ENCODE measurements around the gene PDXDC1. TPM values are rescaled to one million over a fixed set of nuclear protein-coding genes. Genes with fewer than 3 reads are reported as not detected.
"Not testable (repeated sequence)": the region's sequence is repeated elsewhere in the genome, so short reads cannot be mapped to it uniquely, and the experiment has no call there.

PDXDC1 gene
- total RNA-seq, 1 experiment from 2014 or later: 107 TPM

DNA sequence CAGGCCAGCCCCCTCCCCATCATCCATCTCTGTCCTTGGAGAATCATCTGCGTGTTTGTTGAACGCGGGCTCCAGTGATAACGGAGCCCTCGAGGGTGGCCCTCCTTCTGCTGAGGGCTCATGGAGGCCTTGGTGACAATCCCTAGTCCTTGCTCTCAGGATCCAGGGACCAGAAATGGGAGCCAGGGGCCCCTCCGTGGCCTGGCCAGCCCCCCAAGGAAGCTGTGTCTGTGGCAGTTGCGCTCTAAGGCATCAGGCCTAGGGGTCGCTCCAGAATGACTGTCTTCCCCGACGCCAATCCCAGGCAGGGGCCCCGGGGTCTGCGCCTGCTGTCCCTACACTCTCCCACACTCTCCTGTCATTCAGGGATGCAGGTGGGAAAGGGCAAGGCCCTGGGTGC lies 174.4 kb downstream of the PDXDC1 start:
- not testable (repeated sequence) for H3K27ac Mint-ChIP-seq, H3K36me3 Mint-ChIP-seq

DNA sequence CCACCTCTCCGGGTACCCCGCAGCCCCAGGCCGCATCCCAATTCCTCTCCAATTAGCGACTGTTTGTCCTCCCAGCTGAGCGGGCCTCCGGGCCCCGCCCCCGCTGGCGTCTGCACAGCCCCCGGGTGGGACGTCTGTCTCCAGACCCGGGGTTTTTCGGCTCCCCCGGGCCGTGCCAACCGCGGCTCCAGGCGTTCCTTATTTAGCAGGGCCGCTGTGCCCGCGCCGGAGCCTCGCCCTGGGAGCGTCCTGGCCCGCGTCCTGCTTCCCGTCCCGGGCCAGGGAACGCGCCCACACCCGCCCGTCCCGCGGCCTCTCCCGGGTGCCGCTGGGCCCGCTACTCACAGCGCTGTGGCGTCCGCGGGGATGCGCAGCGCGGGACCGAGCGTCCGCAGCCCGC lies 179.2 kb downstream of the PDXDC1 start:
- H3K27me3 Mint-ChIP-seq (ENCODE audit: low read depth); H3K27ac Mint-ChIP-seq; H3K36me3 Mint-ChIP-seq; ATAC-seq; H3K9me3 Mint-ChIP-seq; CTCF ChIA-PET; POLR2A ChIA-PET; DNase-seq (ENCODE audit: low spot score); H3K4me1 Mint-ChIP-seq: not testable (repeated sequence)
- H3K4me3 Mint-ChIP-seq: peak overlapping the region; percentile 61

More for the DNA sequence above, 174.4 kb downstream of the PDXDC1 start:
- POLR2A ChIA-PET; H3K27me3 Mint-ChIP-seq (ENCODE audit: low read depth); CTCF ChIA-PET; H3K4me3 Mint-ChIP-seq; H3K9me3 Mint-ChIP-seq; DNase-seq (ENCODE audit: low spot score); ATAC-seq: not testable (repeated sequence)
- peaks cover 31% of the 10 kb centered on the region for H3K4me1 Mint-ChIP-seq

DNA sequence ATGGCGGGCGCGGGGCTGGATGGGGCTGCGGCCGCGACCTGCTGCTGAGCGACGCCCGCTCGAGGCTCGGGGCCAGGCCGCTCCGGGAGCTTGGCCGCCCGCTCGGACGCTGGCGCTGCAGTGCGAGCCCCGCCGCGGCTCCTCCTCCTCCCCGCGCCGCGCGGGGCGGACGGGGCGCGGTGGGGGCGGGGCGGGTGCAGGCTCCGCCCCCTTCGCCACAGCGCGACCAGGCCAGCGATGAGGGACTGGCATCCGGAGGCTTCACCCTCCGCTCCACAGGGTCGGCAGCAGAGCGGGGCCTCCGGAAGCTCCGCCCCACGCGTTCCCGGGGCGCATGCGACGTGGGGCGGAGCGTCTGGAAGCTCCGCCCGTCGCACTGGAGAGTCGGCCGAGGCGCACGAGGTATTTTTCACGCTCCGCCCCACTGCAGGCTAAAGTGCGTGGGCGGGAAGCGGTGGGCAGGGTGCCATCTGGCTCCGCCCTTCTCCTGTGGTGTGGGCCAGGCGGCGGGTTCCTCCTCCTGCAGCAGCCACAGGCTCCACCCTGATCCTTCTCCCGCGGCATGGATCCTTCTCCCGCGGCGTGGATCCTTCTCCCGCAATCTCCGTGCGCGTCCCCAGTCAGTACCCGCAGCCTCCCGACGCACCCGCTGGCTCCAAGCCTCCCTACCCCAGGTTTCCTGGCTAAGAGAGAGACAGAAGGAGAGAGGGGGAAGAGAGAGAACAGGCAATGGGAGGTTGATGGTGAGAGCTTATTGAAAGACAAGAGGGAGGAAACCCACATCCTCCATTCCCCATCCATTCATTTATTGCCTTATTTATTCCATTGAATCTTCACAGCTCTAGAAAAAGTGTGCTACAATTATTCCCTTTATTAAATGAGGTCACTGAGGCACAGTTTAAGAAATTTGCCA lies 180.1 kb downstream of the PDXDC1 start:
- POLR2A ChIA-PET; H3K27ac Mint-ChIP-seq; H3K36me3 Mint-ChIP-seq; H3K27me3 Mint-ChIP-seq (ENCODE audit: low read depth); CTCF ChIA-PET; H3K4me1 Mint-ChIP-seq; H3K9me3 Mint-ChIP-seq: not testable (repeated sequence)
- DNase-seq (ENCODE audit: low spot score) (peak; percentile 64), ATAC-seq (peak; percentile 86)
- TF ChIP-seq SP1 (CRISPR knock-in tag; conservative IDR thresholded peaks at IDR 0.05): 0 out of 2 replicates have a peak, but pooled peaks have one; percentile 40
- H3K4me3 Mint-ChIP-seq: peak overlapping the region; percentile 66

DNA sequence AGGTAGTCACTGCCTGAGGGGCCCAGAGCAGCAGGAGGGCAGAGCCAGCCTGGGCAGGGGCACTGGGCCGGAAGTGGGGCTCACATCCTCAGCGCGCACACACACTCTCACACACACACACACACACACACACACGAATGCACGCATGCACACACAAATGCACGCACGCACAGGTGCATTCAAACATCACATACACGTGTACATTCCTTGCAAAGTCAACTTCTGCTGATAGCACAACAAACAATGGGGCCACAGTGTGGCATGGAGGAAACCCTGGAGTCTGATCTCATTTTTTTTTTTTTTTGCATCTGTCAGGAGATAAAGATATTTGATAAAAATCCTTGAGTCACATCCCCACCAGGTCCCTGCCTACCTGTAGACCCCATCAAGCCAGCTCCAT lies 182.8 kb downstream of the PDXDC1 start:
- H3K27me3 Mint-ChIP-seq (ENCODE audit: low read depth); POLR2A ChIA-PET; H3K4me3 Mint-ChIP-seq; DNase-seq (ENCODE audit: low spot score); H3K27ac Mint-ChIP-seq; H3K36me3 Mint-ChIP-seq; ATAC-seq; CTCF ChIA-PET; H3K9me3 Mint-ChIP-seq: not testable (repeated sequence)
- H3K4me1 Mint-ChIP-seq: peaks cover 11% of the 10 kb centered on the region

DNA sequence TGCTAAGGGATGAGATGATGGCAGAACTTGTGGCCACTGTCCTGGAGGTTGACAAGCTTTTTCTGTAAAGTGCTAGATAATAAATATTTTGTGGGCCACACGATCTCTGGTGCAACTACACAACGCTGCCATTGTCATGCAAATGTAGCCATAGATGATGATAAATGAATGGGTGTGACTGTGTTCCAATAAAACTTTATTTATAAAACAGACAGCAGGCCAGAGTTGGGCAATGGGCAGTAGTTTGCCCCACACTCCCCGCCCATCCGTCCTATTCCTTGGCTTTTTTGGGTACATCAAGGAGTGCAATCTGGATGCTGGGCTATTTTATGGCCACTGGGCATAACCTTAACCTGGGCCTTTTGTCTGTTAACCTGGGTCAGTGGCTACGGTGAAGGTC lies 184.8 kb downstream of the PDXDC1 start:
- H3K9me3 Mint-ChIP-seq; ATAC-seq; H3K4me3 Mint-ChIP-seq; H3K27me3 Mint-ChIP-seq (ENCODE audit: low read depth); H3K36me3 Mint-ChIP-seq; DNase-seq (ENCODE audit: low spot score); H3K27ac Mint-ChIP-seq; POLR2A ChIA-PET; CTCF ChIA-PET: not testable (repeated sequence)
- H3K4me1 Mint-ChIP-seq: peaks cover 18% of the 10 kb centered on the region

DNA sequence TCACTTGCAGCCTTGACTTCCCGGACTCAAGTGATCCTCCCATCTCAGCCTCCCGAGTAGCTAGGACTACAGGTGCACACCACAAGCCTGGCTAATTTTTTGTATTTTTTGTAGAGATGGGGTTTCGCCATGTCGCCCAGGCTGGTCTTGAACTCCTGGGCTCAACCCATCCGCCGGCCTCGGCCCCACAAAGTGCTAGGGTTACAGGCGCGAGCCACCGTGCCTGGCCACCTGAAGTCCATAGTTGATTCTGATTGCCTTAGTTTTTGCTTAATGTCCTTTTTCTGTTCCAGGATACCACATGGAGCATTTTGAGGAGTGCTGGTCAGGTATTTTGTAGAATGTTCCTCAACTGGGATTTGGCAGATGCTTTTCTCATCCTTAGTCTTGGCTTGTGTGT lies 185.7 kb downstream of the PDXDC1 start:
- CTCF ChIA-PET; POLR2A ChIA-PET; DNase-seq (ENCODE audit: low spot score); H3K27ac Mint-ChIP-seq; ATAC-seq; H3K27me3 Mint-ChIP-seq (ENCODE audit: low read depth); H3K9me3 Mint-ChIP-seq; H3K36me3 Mint-ChIP-seq; H3K4me3 Mint-ChIP-seq: not testable (repeated sequence)
- peaks cover 18% of the 10 kb centered on the region for H3K4me1 Mint-ChIP-seq

DNA sequence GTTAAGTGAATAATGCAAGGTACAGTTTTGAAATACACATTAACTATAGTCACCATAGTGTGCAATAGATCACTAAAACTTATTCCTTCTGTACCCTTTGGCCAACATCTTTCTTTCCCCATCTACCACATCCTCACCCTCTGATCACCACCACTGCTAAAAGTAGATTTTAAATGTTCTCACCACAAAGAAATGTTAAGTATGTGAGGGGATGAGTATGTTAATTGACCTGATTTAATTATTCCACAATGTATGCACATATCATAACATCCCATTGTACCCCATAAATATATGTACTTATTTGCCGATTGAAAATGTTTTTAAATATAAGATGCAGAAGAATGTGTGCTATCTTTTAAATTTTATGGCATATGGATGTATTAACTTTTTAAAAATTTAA lies 188.2 kb downstream of the PDXDC1 start:
- H3K36me3 Mint-ChIP-seq; H3K27me3 Mint-ChIP-seq (ENCODE audit: low read depth); CTCF ChIA-PET; H3K9me3 Mint-ChIP-seq; DNase-seq (ENCODE audit: low spot score); POLR2A ChIA-PET: not testable (repeated sequence)
- ATAC-seq: peak; percentile 63
- H3K4me3 Mint-ChIP-seq: peak overlapping the region; percentile 45; the same call in 1 of the 2 replicates
- peaks cover 18% of the 10 kb centered on the region for H3K4me1 Mint-ChIP-seq
- H3K27ac Mint-ChIP-seq: peak overlapping the region; percentile 98

DNA sequence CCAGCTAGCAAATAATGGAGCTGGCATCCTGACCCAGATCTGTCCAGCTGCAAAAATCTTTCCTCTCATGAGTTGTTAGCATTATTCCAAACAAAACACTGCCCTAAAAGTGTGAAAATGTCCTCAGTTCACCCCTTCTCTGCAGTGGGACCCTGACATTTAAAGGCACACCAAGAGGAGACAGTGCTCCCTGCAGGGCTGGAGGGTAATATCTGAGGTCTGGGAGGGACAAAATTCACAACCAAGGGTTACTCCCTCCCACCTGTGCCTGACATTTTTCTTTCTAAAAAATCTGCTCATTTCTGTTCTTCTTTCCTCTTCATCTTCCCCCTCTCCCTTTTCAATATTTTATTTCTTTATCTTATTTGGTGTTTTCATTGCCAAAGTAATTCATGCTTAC lies 191.4 kb downstream of the PDXDC1 start:
- peaks cover 21% of the 10 kb centered on the region for H3K4me1 Mint-ChIP-seq
- POLR2A ChIA-PET; CTCF ChIA-PET; H3K4me3 Mint-ChIP-seq; H3K27ac Mint-ChIP-seq; DNase-seq (ENCODE audit: low spot score); H3K9me3 Mint-ChIP-seq; H3K27me3 Mint-ChIP-seq (ENCODE audit: low read depth); H3K36me3 Mint-ChIP-seq: not testable (repeated sequence)
- ATAC-seq: peak; percentile 66

DNA sequence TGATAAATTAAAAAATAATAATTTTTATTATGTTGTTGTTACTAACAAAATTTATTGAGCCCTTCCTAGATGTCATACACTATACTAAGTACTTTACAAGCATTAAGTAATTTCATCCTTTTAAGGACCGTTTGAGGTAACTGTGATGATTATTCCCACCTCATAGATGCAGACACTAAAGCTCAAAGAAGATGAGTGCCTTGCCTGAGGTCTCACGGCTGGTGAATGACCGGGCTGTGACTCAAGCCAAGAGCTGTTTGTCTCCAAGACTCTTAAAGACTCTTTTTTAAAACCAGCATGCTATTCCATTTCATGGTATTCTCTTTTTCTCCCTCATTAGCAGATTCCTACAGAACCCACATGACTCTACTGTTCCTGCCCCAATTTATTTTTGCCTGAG lies 193.5 kb downstream of the PDXDC1 start:
- DNase-seq (ENCODE audit: low spot score); H3K9me3 Mint-ChIP-seq; CTCF ChIA-PET; H3K4me3 Mint-ChIP-seq; H3K36me3 Mint-ChIP-seq; H3K4me1 Mint-ChIP-seq; H3K27me3 Mint-ChIP-seq (ENCODE audit: low read depth); H3K27ac Mint-ChIP-seq; POLR2A ChIA-PET; ATAC-seq: not testable (repeated sequence)

DNA sequence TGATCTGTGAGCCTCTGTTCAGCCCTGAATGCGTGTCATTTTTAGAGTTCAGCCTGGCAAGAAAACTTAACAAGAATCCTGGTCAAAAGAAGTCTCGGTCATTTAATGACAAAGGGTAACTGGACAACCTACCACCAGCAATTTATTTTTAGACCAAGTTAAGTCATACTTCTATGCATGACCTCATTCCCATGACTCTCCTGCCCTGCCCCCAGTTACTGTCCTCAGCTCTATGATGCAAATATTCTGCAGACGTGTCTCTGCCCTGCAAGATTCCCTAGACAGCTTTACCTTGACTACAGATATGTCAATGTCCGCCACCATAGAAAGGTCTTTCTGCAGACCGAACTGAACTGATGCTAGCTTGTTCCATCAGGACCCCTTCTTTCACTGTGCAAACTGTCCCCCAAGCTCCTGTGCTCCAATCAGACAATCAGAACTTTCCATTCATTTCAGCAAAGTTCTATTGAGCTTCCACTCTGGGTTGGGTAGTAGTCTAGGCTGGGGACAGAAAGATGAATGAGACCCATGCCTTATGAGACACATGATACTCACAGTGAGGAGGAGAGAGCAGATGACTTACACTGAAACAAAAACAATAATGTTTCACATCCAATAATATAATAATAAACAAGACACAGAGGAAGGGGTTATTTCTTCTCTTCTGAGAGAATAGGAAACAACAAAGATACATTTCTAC lies 194.3 kb downstream of the PDXDC1 start:
- ATAC-seq; H3K4me1 Mint-ChIP-seq; H3K4me3 Mint-ChIP-seq; H3K36me3 Mint-ChIP-seq; CTCF ChIA-PET; H3K27me3 Mint-ChIP-seq (ENCODE audit: low read depth); H3K9me3 Mint-ChIP-seq; DNase-seq (ENCODE audit: low spot score); H3K27ac Mint-ChIP-seq; POLR2A ChIA-PET: not testable (repeated sequence)

DNA sequence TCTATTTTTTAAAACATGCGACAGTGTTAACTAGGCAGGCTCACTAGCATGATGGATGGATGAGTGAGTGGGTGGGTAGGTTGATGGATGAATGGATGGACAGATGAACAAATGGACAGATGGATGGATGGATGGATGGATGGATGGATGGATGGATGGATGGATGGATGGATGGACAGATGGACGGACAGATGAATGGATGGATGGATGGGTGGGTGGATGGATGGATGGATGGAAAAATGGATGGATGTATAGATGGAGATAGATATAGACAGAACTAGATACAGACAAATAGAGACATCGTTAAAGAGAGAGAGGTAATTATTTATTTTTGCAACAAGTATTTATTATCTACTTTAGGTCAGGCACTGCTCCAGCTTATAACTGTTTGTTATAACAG lies 205.1 kb downstream of the PDXDC1 start:
- H3K36me3 Mint-ChIP-seq; DNase-seq (ENCODE audit: low spot score); H3K4me1 Mint-ChIP-seq; H3K4me3 Mint-ChIP-seq; ATAC-seq; H3K27me3 Mint-ChIP-seq (ENCODE audit: low read depth); H3K9me3 Mint-ChIP-seq; H3K27ac Mint-ChIP-seq; POLR2A ChIA-PET; CTCF ChIA-PET: not testable (repeated sequence)

DNA sequence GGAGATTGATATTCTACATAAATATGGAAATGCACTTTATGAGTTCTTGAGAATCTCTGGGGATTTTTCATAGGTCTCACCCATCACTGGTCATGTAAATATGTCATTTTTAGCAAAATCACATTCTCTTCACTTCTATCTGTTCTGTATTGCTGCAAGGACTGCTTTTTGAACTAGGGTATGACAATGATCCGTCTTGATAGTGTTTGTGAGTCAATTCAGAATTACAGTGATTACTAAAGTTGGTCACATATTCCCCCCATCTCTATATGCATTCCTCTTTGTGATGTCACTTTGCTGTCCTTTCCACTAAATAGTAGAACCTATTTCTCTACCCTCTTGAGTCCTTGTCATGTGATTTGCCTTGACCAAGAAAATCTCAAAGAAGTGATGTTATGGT lies 206.1 kb downstream of the PDXDC1 start:
- H3K4me3 Mint-ChIP-seq; CTCF ChIA-PET; H3K27ac Mint-ChIP-seq; H3K4me1 Mint-ChIP-seq; DNase-seq (ENCODE audit: low spot score); ATAC-seq; H3K27me3 Mint-ChIP-seq (ENCODE audit: low read depth); H3K36me3 Mint-ChIP-seq; POLR2A ChIA-PET; H3K9me3 Mint-ChIP-seq: not testable (repeated sequence)
